RWPE2 (cell line): ENCODE results near the gene IRF8.

Source experiments
- ATAC-seq: fragments of 200-7000 bp; cut with Tn5 transposase; 3 replicates; pipeline ENCODE4 v1.9.1; 2021; ENCODE audit warnings: low read depth
- DNase-seq: peaks from one replicate; pipeline ENCODE4 v3.0.0-alpha.2; 2020; ENCODE audit warnings: low spot score
- H3K27ac ChIP-seq: fragments of 450-650 bp; 2 replicates; pipeline ENCODE4 v1.5.1; 2017; ENCODE audit warnings: mild to moderate bottlenecking; ENCODE audit not compliant: poor library complexity, severe bottlenecking
- H3K27me3 ChIP-seq: fragments of 250-450 bp; sonication (Bioruptor Pico); 2 replicates; pipeline ENCODE4 v1.5.1; 2021; ENCODE audit warnings: mild to moderate bottlenecking, moderate library complexity; ENCODE audit not compliant: insufficient read depth, poor library complexity, severe bottlenecking
- H3K36me3 ChIP-seq: fragments of 250-450 bp; sonication (Bioruptor Pico); 2 replicates; pipeline ENCODE4 v1.5.1; 2020; ENCODE audit warnings: low read depth, mild to moderate bottlenecking, moderate library complexity
- H3K4me1 ChIP-seq: fragments of 250-450 bp; sonication (Bioruptor Pico); 2 replicates; pipeline ENCODE4 v1.5.1; 2021; ENCODE audit warnings: mild to moderate bottlenecking, moderate library complexity; ENCODE audit not compliant: insufficient read depth, poor library complexity, severe bottlenecking
- H3K4me3 ChIP-seq: fragments of 250-450 bp; sonication (Bioruptor Pico); 2 replicates; pipeline ENCODE4 v1.5.1; 2021; ENCODE audit warnings: mild to moderate bottlenecking, moderate library complexity; ENCODE audit not compliant: severe bottlenecking
- H3K9me3 ChIP-seq: fragments of 250-450 bp; sonication (Bioruptor Pico); 2 replicates; pipeline ENCODE4 v1.5.1; 2021; ENCODE audit warnings: mild to moderate bottlenecking, moderate library complexity; ENCODE audit not compliant: severe bottlenecking
- TF ChIP-seq, protein P1 (sequence below): fragments of 450-650 bp; IDR thresholded peaks from one replicate; pipeline ENCODE4 v1.5.1; 2017; ENCODE audit warnings: mild to moderate bottlenecking, moderate library complexity; ENCODE audit not compliant: poor library complexity, severe bottlenecking

Gene IRF8

DNA sequence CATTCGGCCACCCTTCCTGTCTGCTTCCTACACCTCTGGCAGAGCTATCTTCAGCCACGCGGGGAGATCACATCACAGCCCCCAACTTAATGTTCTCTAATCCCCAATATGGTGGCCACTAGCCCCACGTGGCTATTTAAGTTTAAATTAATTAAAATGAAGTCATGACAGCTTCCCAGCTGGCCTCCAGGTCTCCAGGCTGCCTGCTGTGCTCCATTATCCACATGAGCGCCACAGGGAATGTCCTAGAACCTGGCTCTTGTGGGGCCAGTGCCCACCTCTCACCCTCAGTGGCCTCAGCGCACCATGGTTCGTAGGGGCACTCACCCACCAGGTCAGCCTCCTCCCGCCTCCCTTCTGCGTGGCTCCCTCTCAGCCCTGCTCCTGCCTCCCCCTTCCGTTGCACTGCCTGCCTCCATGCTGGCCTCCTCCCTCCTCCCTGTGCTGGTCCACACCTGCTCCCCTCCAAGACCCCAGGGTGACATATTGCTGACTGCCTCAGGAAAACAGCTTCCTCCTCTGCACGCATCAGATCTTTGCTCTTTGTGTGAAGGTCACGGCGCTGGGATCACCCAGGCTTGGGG lies 47.7 kb downstream of the IRF8 start:
- DNase-seq = no peak
- no peaks in the 10 kb centered on the region for H3K9me3 ChIP-seq
- no peak overlapping the region for H3K4me3 ChIP-seq
- no peak for ATAC-seq
- H3K27ac ChIP-seq = no peak overlapping the region
- peaks cover 41% of the 10 kb centered on the region for H3K27me3 ChIP-seq
- no peaks in the 10 kb centered on the region for H3K4me1 ChIP-seq
- H3K36me3 ChIP-seq = no peaks in the 10 kb centered on the region
- TF ChIP-seq, protein P1, sequence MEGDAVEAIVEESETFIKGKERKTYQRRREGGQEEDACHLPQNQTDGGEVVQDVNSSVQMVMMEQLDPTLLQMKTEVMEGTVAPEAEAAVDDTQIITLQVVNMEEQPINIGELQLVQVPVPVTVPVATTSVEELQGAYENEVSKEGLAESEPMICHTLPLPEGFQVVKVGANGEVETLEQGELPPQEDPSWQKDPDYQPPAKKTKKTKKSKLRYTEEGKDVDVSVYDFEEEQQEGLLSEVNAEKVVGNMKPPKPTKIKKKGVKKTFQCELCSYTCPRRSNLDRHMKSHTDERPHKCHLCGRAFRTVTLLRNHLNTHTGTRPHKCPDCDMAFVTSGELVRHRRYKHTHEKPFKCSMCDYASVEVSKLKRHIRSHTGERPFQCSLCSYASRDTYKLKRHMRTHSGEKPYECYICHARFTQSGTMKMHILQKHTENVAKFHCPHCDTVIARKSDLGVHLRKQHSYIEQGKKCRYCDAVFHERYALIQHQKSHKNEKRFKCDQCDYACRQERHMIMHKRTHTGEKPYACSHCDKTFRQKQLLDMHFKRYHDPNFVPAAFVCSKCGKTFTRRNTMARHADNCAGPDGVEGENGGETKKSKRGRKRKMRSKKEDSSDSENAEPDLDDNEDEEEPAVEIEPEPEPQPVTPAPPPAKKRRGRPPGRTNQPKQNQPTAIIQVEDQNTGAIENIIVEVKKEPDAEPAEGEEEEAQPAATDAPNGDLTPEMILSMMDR = no peak

DNA sequence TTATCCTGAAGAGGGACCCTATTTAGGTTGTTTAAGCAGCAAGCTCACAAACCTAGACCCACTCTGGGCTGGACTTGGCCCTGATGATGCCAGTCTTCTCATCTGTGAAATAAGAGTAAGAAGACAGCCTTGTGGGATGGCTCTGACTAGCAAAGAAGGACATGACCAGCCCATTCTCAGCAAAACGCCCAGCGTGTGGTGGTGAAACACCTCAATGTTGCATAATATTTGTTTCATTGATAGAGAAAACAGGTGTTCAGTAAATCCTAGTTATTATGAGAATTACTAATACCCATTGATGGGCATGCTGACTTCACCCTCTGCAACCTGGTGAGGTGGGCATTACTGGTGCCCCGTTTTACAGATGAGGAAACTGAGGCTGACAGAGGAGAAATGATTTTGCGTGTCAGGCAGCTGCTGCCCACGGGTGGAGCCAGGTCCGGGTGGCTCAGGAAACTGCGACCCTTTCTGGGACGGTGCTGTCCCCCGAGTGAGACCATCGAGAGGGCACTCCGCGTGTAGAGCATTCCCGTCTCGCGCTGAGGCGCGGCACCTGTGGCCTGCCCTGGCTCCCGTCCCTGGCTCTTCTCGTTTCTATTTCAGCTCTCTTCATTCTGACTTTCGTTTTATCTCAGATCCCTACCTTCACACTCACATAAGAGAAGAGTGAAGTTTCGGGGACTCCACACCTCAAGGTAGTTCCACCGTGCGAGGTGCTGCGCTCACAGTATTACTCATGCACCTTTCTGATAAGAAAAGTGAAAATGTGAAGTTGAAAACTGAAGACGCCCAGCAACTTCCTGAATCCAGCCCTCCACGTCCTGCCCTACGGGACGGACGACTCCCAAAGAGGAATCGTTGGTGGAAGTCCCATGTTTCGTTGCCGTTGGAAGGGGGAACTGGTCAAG lies 48.5 kb downstream of the IRF8 start:
- H3K9me3 ChIP-seq = no peaks in the 10 kb centered on the region

DNA sequence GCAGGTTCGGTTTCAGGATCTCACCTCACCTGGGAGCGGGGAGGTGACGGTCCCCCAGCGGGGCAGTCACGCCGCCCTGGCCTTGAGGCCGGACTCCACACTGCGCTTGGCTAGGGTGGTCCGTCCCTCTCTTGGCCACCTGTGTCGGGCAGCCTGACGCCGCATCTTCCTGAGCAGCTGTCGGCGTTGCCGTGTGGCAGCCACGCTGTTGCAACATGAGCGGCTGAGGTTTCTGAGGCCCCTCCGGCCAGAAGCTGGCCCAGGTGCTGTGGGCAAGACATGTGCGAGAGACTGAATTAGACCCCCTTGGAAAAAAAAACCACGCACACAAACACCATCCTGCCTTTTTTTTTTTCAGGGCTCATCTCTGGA lies 49.2 kb downstream of the IRF8 start:
- H3K4me1 ChIP-seq = no peaks in the 10 kb centered on the region
- peaks cover 41% of the 10 kb centered on the region for H3K27me3 ChIP-seq
- TF ChIP-seq, protein P1 = no peak
- no peak for ATAC-seq
- H3K9me3 ChIP-seq = no peaks in the 10 kb centered on the region
- H3K4me3 ChIP-seq = no peak overlapping the region
- DNase-seq = no peak
- H3K27ac ChIP-seq = no peak overlapping the region
- no peaks in the 10 kb centered on the region for H3K36me3 ChIP-seq

More for the DNA sequence above, 48.5 kb downstream of the IRF8 start:
- no peak overlapping the region for H3K4me3 ChIP-seq
- no peak for DNase-seq
- no peak for ATAC-seq
- no peak overlapping the region for H3K27ac ChIP-seq
- TF ChIP-seq, protein P1 = no peak
- no peaks in the 10 kb centered on the region for H3K36me3 ChIP-seq
- peaks cover 41% of the 10 kb centered on the region for H3K27me3 ChIP-seq
- H3K4me1 ChIP-seq = no peaks in the 10 kb centered on the region

DNA sequence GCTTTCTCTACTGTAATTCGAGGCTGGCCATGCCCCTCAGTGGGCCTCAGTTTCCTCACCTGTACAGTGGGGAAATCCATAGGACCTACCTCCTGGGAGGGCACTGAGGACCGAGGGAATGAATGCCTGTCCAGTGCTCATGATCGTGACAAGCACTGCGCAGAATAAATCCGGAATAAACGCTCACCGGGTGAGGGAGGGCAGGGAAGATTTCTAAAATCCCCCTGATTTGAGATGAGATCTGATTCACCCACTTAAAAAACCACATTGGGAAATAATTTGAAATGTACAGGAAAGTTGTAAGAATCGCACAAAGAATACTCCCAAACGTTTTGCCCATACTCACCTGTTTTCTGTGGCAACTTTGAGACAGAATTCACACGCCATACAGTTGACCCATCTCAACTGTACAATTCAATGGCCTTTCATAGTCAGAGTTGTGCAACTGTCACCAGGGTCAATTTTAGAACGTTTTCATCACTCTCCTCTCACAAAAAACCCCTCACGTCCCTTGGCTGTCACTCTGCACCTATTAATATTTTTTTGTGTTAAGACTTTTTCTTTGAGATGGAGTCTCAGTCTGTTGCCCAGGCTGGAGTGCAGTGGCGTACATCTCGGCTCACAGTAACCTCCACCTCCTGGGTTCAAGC lies 49.8 kb downstream of the IRF8 start:
- H3K27me3 ChIP-seq = peaks cover 41% of the 10 kb centered on the region
- no peak overlapping the region for H3K4me3 ChIP-seq
- ATAC-seq = no peak

More for the DNA sequence above, 49.8 kb downstream of the IRF8 start:
- H3K27ac ChIP-seq = no peak overlapping the region
- TF ChIP-seq, protein P1 = no peak
- DNase-seq = no peak
- no peaks in the 10 kb centered on the region for H3K9me3 ChIP-seq
- no peaks in the 10 kb centered on the region for H3K4me1 ChIP-seq
- no peaks in the 10 kb centered on the region for H3K36me3 ChIP-seq
